Urinary bladder (tissue), 4 donors: ENCODE data around the gene RHBDL2. TPM values are rescaled to one million over a fixed set of nuclear protein-coding genes. Genes with fewer than 3 reads are reported as not detected.

ENCODE experiments used
- DNase-seq: peaks from one replicate; pipeline ENCODE4 v3.0.0-alpha.2; 2015; ENCODE audit errors: extremely low spot score
- H3K27ac ChIP-seq: one replicate; pipeline ENCODE4 v1.5.1; 2013; ENCODE audit warnings: low read depth, mild to moderate bottlenecking, moderate library complexity
- H3K36me3 ChIP-seq: one replicate; pipeline ENCODE4 v1.6.1; 2013; ENCODE audit warnings: mild to moderate bottlenecking, moderate library complexity; ENCODE audit not compliant: insufficient read depth
- H3K4me1 ChIP-seq: one replicate; pipeline ENCODE4 v1.6.1; 2013; ENCODE audit warnings: mild to moderate bottlenecking, moderate library complexity; ENCODE audit not compliant: insufficient read depth
- H3K4me3 ChIP-seq: one replicate; pipeline ENCODE4 v1.5.1; 2013; ENCODE audit warnings: low read depth, low read length
- WGBS: extraction: QIAGEN DNeasy Blood & Tissue Kit; methylation state at CpG from one replicate; pipeline ENCODE4 v1.1.7; 2013; 5-methylcytosine and 5-hydroxymethylcytosine counted together
- polyA plus RNA-seq: library from polyadenylated mRNA; stranded (reverse); fragments of 200-250 nt; gene quantifications from one replicate; pipeline ENCODE4 v1.2.3, GENCODE V29; 2013
- total RNA-seq: library from RNA; depleted of rRNA; stranded (reverse); fragments of >200 nt; gene quantifications from one replicate; pipeline ENCODE4 v1.2.3, GENCODE V29; 2014
- donor health status: healthy with polysubstance abuse.
- donor health status: healthy.

Gene RHBDL2
- total and polyA plus RNA-seq, 2 donors: 2.9 to 6.3 TPM

DNA sequence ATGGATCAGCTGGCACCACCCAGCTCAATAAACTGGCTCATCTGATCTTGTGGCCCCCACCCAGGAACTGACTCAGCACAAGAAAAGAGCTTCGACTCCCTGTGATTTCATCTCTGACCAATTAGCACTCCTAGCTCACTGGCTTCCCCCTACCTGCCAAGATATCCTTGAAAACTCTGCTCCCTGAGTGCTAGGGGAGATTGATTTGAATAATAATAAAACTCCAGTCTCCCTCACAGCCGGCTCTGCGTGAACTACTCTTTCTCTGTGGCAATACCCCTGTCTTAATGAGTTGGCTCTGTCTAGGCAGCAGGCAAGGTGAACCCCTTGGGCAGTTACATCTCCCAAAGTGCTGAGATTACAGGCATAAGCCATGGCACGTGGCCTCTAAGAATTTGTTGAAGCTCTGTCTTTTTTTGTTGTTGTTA is 11.8 kb upstream of the RHBDL2 start:
- no peaks in the 10 kb centered on the region for H3K36me3 ChIP-seq
- no peak overlapping the region for H3K27ac ChIP-seq
- DNase-seq: no peak
- H3K4me1 ChIP-seq: no peaks in the 10 kb centered on the region
- 28% methylated on average over 4 of the region's 4 CpGs for WGBS
- no peak overlapping the region for H3K4me3 ChIP-seq

DNA sequence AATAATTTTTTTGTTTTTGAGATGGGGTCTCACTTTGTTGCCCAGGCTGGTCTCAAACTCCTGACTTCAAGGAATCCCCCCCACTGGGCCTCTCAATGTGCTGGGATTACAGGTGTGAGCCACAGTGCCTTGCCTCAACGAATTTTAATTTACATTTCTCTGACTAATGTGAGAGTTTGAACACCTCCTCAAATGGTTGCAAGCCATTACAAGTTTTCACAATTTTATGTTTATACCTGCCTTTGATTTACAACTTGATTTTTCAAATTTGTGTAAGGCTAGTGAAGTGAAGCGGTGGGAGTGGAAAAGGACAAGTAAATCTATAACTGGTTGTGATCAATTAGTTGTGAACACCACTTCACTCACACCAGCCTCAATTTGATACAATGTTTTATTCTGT is 8.9 kb upstream of the RHBDL2 start:
- Histone ChIP-seq H3K36me3 (no peaks in the 10 kb centered on the region), H3K4me1 (no peaks in the 10 kb centered on the region), H3K27ac (no peak overlapping the region), H3K4me3 (no peak overlapping the region)
- WGBS: 54% methylated on average over 2 of the region's 2 CpGs
- DNase-seq: no peak

DNA sequence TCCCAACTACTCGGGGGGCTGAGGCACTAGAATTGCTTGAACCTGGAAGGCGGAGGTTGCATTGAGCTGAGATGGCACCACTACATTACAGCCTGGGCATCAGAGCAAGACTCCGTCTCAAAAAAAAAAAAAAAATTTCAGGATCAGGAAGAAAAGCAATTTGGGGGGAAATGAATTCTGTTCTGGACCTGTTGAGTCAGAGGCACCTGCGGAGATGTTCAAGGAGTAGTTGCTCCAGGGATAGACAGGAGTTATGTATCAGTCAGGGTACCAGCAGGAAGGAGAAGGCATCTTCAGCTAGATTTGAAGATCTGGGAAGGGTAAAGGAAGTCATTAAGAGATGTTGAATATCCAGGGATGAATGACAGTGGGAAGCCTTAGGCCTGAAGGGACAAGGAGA is 2.9 kb upstream of the RHBDL2 start:
- Histone ChIP-seq H3K36me3 (no peaks in the 10 kb centered on the region), H3K4me1 (no peaks in the 10 kb centered on the region), H3K4me3 (no peak overlapping the region), H3K27ac (no peak overlapping the region)
- WGBS: 96% methylated on average over 4 of the region's 4 CpGs
- no peak for DNase-seq

DNA sequence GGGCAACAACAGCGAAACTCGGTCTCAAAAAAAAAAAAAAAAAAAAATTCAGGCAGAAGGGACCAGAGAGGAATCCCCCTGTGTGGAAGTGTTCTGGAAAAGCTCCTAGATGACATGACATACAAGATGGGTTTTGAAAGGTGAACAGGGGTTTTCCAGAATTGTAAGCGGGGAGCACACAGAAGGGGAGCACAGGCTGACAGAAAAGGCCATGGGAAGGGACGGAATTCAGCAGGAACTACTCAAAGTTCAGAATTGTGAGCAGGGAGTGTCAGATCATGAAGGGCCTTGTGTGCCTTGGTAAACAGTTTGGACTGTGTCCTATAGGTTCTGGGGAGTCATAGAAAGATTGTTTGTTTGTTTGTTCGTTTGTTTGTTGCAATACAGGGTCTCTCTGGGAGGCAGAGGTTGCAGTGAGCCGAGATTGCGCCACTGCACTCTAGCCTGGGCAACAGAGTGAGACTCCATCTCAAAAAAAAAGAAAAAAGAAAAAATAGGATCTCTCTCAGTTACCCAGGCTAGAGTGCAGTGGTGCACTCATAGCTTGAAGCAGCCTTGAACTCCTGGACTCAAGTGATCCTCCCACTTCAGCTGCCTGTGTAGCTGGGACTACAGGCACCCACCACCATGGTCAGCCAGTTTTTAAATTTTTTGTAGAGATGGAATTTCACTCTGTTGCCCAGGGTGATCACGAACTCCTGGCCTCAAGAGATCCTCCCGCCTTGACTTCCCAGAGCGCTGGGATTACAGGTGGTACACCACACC is 1.2 kb upstream of the RHBDL2 start:
- 94% methylated on average over 10 of the region's 10 CpGs for WGBS
- no peak overlapping the region for H3K4me3 ChIP-seq
- H3K4me1 ChIP-seq: no peaks in the 10 kb centered on the region
- H3K36me3 ChIP-seq: no peaks in the 10 kb centered on the region
- H3K27ac ChIP-seq: no peak overlapping the region
- DNase-seq: no peak

DNA sequence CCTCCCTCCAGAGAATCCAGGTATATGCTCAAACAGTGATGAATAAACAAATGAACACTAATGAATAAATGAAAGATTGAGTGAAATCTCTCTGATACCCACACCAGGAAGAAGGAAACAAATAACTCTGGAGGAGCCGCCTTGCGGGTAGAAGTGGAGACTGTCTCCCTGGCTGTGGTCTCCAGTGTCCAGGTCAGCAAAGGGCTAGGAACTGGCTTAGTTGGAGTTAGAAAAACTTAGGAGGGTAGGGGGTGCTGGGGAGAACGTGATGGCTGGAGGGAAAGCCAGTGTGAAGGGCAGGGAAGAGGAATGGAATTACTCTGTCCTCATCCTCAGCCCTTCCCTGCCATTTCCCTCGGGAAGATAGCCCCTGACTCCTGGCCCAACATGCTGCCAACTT is 537 bp downstream of the RHBDL2 start:
- H3K4me3 ChIP-seq: peak overlapping the region; percentile 37
- WGBS: 44% methylated on average over 4 of the region's 4 CpGs
- H3K36me3 ChIP-seq: no peaks in the 10 kb centered on the region
- H3K4me1 ChIP-seq: no peaks in the 10 kb centered on the region
- H3K27ac ChIP-seq: no peak overlapping the region
- DNase-seq: no peak

DNA sequence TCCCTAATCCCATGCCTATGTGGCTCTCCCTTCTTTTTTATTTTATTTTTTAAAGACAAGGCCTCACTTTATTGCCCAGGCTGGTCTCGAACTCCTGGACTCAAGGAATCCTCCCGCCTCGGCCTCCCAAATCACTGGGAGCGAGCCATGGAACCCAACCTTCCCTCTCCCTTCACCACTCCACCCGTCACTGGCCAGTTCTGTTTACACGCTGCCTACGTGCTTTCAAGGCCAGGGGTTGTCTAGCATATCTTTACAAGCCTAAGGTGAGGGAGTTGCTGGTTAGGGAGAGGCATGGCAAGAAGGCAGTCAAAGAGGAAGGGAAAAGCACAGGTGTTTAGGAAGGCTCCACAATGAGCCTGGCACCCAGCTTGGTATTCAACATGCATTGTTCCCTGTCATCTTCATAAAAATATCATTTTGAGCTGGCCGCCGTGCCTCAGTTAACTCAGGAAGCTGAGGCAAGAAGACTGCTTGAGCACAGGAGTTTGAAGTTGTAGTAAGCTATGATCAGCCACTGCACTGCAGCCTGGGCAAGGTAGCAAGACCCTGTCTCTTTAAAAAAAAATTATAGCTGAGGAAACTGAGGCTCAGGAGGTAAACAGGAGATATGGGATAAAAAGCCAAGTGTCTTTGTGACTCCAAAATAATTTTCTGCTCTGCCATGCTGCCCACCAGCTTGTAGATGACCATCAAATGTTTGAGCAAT is 1.1 kb downstream of the RHBDL2 start:
- WGBS: 86% methylated on average over 9 of the region's 9 CpGs

DNA sequence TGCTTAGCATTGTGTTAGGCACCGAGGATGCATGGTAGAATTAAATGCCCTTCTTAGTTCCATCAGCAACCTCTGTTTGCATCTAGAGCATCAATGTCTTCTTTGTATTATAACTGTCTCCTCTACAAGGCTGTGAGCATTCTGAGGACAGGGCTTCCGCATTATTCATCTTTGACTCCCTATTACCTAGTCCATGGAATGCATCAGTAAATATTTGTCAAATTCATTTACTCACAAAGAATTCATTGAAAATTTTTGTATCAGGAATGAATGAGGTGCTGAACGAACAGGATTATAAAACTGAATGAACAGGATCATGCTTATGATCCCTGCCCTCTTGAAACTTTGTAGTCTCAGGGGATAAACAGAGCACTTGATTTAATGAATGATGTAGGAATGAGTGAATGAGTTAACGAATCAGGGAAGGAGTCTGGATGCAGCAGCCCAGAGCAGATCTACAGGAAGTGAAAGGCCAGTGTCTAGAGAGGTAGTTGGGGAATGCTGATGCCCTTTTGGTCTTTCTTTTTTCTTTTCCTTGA is 2.8 kb downstream of the RHBDL2 start:
- no peak for DNase-seq
- Histone ChIP-seq H3K4me3 (no peak overlapping the region), H3K27ac (no peak overlapping the region), H3K4me1 (no peaks in the 10 kb centered on the region), H3K36me3 (no peaks in the 10 kb centered on the region)
- 57% methylated on average over 4 of the region's 4 CpGs for WGBS

More for the DNA sequence above, 1.1 kb downstream of the RHBDL2 start:
- Histone ChIP-seq H3K36me3 (no peaks in the 10 kb centered on the region), H3K27ac (no peak overlapping the region), H3K4me1 (no peaks in the 10 kb centered on the region), H3K4me3 (no peak overlapping the region)
- DNase-seq: no peak

DNA sequence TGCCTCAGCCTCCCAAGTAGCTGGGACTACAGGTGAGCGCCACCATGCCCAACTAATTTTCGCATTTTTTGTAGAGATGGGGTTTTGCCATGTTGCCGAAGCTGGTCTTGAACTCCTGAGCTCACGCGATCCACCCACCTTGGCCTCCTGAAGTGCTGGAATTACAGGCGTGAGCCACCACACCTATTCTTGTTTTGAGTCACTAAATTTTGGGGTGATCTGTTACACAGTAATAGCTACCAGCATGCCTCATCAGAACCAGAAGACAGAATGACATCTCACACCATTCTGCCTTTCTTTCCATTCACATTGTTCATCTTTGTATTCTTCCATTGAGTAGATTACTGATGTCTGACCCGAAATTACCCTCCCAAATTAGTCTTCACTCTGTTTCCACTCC is 9.1 kb downstream of the RHBDL2 start:
- DNase-seq: no peak
- Histone ChIP-seq H3K27ac (no peak overlapping the region), H3K4me1 (no peaks in the 10 kb centered on the region), H3K4me3 (no peak overlapping the region), H3K36me3 (no peaks in the 10 kb centered on the region)
- 96% methylated on average over 7 of the region's 7 CpGs for WGBS

DNA sequence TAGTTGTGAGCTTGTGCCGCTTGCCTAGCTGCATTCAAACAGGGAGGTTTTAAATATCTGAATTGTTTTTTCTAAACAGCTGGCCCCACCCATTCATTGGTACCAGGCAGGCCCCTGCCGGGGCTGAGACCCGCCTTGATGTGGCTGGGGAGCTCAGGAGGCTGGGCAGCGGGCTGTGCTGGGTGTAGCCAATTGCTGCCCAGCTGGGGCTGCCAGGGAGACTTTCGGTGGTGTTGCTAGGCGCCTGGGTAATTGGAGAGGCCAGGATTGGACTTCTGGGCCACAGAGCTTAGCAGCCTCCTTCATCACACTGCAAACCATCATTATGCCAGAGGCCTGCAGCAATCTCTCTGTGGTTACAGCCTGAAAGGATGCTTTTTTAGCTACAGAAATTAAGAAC is 12.2 kb downstream of the RHBDL2 start:
- no peaks in the 10 kb centered on the region for H3K4me1 ChIP-seq
- no peak for DNase-seq
- 73% methylated on average over 6 of the region's 6 CpGs for WGBS
- no peak overlapping the region for H3K27ac ChIP-seq
- no peak overlapping the region for H3K4me3 ChIP-seq
- no peaks in the 10 kb centered on the region for H3K36me3 ChIP-seq

DNA sequence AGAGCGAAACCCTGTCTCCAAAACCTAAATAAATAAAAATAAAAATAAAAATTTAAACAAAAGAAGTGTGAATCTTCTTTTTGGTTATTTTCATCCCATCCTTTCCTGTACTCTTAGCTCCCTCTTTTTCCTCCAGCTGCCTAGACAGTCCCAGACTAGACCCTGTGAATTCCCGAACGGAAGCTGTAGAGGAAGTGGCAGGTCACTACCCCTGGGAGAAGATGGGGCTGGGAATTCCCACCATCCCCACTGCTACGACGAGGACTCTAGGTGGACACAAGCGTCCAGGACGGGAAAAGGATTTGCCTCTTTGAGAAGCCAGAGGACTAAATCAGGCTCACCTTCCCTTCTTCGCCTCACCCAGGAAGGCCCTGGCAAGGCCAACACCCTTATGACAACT is 12.6 kb downstream of the RHBDL2 start:
- Histone ChIP-seq H3K4me1 (no peaks in the 10 kb centered on the region), H3K4me3 (no peak overlapping the region), H3K36me3 (no peaks in the 10 kb centered on the region), H3K27ac (no peak overlapping the region)
- 77% methylated on average over 8 of the region's 8 CpGs for WGBS
- DNase-seq: no peak

DNA sequence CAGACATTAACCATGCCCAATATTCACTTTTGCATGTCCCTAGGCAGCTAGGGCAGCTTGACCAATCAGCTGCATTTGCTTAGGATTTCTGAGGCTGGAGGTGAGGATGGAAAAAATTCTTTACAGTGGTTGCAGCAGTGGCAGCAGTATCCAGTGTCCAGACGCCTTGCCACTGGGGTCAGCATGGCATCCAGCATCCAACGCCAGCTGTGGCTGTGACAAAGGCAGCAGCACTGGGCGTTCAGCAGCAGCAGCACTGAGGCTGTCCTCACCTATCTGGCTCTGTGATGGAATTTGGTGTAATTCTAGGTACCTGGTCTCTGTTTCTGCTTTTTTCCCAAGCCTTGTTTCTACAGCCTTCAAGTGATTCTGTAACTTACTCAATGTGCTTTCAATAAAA is 15.5 kb downstream of the RHBDL2 start:
- Histone ChIP-seq H3K27ac (no peak overlapping the region), H3K36me3 (no peaks in the 10 kb centered on the region), H3K4me1 (no peaks in the 10 kb centered on the region), H3K4me3 (no peak overlapping the region)
- 85% methylated on average over 3 of the region's 3 CpGs for WGBS
- DNase-seq: no peak

DNA sequence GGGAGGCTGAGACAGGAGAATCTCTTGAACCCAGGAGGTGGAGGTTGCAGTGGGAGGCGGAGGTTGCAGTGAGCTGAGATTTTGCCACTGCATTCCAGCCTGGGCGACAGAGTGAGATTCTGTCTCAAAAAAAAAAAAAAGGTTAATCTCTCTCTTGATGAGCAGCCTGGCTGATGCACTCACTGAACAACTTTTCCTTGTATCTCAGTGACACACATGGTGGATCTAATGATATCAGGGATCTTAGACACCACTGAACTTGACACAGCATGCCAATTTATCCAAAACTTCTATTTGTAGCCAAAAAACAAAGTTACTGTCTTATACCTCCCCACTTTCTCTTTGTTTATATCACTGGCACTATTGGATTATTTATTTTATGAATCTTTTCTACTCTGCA is 16.2 kb downstream of the RHBDL2 start:
- no peak overlapping the region for H3K27ac ChIP-seq
- no peak overlapping the region for H3K4me3 ChIP-seq
- H3K36me3 ChIP-seq: no peaks in the 10 kb centered on the region
- WGBS: 91% methylated on average over 2 of the region's 2 CpGs
- H3K4me1 ChIP-seq: no peaks in the 10 kb centered on the region
- DNase-seq: no peak

DNA sequence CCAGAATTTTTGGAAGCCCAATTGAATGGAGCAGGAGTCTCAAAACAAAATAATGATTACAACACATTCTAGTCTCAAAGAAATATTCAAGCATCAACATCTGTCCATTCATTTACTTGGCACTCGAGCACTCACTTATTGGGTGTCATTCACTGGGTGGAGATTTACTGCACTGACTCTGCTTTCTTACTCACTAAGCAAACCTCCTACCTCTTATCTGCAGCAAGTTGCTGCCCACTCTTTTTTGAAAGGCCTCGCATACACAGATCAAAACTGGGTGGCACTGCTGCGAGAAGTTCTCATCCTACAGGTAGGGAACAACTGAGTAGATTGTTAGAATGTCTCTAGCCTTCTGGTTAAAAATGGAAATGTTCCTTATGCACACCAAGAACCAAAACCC is 18.0 kb downstream of the RHBDL2 start:
- Histone ChIP-seq H3K4me1 (no peaks in the 10 kb centered on the region), H3K36me3 (peaks cover 3% of the 10 kb centered on the region), H3K4me3 (no peak overlapping the region), H3K27ac (no peak overlapping the region)
- 86% methylated on average over 3 of the region's 3 CpGs for WGBS
- no peak for DNase-seq

DNA sequence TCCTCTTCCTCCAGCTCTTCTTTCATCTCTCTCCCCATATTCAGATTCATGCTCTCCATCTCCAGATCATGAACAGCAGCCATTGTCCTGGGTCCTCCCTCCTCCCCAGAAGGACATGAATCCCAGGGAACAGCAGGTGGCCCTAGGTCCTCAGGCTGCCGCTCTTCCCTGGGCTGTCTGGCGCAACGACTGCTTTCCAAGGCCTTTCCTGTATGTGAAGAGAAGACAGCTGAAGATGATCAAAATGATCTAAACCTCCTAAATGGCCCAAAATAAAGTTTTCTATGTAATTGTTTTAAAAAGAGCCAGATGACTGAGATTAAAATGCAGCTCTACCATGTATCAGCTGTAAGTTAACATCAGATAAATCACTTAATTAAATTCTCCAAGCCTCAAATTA is 22.5 kb downstream of the RHBDL2 start:
- WGBS: 50% methylated on average over 3 of the region's 3 CpGs
- H3K36me3 ChIP-seq: peaks cover 3% of the 10 kb centered on the region
- H3K4me3 ChIP-seq: no peak overlapping the region
- DNase-seq: no peak
- H3K4me1 ChIP-seq: no peaks in the 10 kb centered on the region
- no peak overlapping the region for H3K27ac ChIP-seq
